HepG2 (cell line): ENCODE data around the gene CLEC2D. TPM values are rescaled to one million over a fixed set of nuclear protein-coding genes. Genes with fewer than 3 reads are reported as not detected.

Experiments used
- ADNP ChIP-seq: sonication (generic); formaldehyde crosslinking; IDR thresholded peaks from 2 replicates; pipeline ENCODE4 v1.4.0; 2020; ENCODE audit warnings: missing genetic modification reagents
- CREM ChIP-seq, 2 experiments: sonication (generic) in 1 of 2; formaldehyde crosslinking in 1 of 2; IDR thresholded peaks; 2 replicates each; pipeline versions ENCODE4 v1.4.0 to v1.6.1; 2016 to 2020; ENCODE audit warnings: antibody characterized with exemption in 1 of 2, mild to moderate bottlenecking in 1 of 2, missing genetic modification reagents in 1 of 2
- NAIF1 ChIP-seq: sonication (generic); formaldehyde crosslinking; IDR thresholded peaks from 2 replicates; pipeline ENCODE4 v1.5.0; 2020; ENCODE audit warnings: mild to moderate bottlenecking, missing genetic modification reagents, borderline replicate concordance
- NCOR1 ChIP-seq: fragments of 200-600 bp; sonication (generic); IDR thresholded peaks from 2 replicates; pipeline ENCODE4 v1.7.0; 2017; ENCODE audit warnings: antibody characterized with exemption, low read length, borderline replicate concordance
- PHF20 ChIP-seq: sonication (generic); formaldehyde crosslinking; IDR thresholded peaks from 2 replicates; pipeline ENCODE4 v1.5.0; 2020; ENCODE audit warnings: mild to moderate bottlenecking, missing genetic modification reagents
- SATB2 ChIP-seq: sonication (generic); formaldehyde crosslinking; IDR thresholded peaks from 2 replicates; pipeline ENCODE4 v1.5.0; 2020; ENCODE audit warnings: missing genetic modification reagents
- XBP1 ChIP-seq: sonication (generic); formaldehyde crosslinking; IDR thresholded peaks from 2 replicates; pipeline ENCODE4 v1.5.0; 2020; ENCODE audit warnings: missing genetic modification reagents
- ZMYM4 ChIP-seq: sonication (generic); formaldehyde crosslinking; IDR thresholded peaks from 2 replicates; pipeline ENCODE4 v1.8.1; 2023; ENCODE audit warnings: mild to moderate bottlenecking, missing genetic modification reagents
- ZNF264 ChIP-seq: sonication (generic); formaldehyde crosslinking; IDR thresholded peaks from 2 replicates; pipeline ENCODE4 v1.4.0; 2020; ENCODE audit warnings: missing genetic modification reagents
- ZNF3 ChIP-seq: IDR thresholded peaks from 2 replicates; pipeline ENCODE4 v1.7.0; 2017; ENCODE audit warnings: inconsistent platforms
- ZNF552 ChIP-seq: sonication (generic); formaldehyde crosslinking; IDR thresholded peaks from 2 replicates; pipeline ENCODE4 v1.9.0; 2022; ENCODE audit warnings: missing genetic modification reagents, mild to moderate bottlenecking, borderline replicate concordance
- ZNF605 ChIP-seq: sonication (generic); formaldehyde crosslinking; IDR thresholded peaks from 2 replicates; pipeline ENCODE4 v1.8.0; 2022; ENCODE audit warnings: mild to moderate bottlenecking, missing genetic modification reagents
- ZNF672 ChIP-seq: sonication (generic); formaldehyde crosslinking; IDR thresholded peaks from 2 replicates; pipeline ENCODE4 v1.8.1; 2022; ENCODE audit warnings: missing genetic modification reagents
- ZNF749 ChIP-seq: sonication (generic); formaldehyde crosslinking; IDR thresholded peaks from 2 replicates; pipeline ENCODE4 v1.8.0; 2022; ENCODE audit warnings: mild to moderate bottlenecking, missing genetic modification reagents, moderate library complexity, borderline replicate concordance
- ZNF878 ChIP-seq: sonication (generic); formaldehyde crosslinking; IDR thresholded peaks from 2 replicates; pipeline ENCODE4 v1.8.1; 2023; ENCODE audit warnings: mild to moderate bottlenecking, missing genetic modification reagents, moderate library complexity
- polyA plus RNA-seq, 8 experiments: library from polyadenylated mRNA; depleted of rRNA in 3 of 8; stranded (reverse) in 7 of 8; unstranded in 1 of 8; fragments of >200 nt; fragmentation: Illumina TruSeq in 4 of 8; extraction: Trizol in 4 of 8; gene quantifications; 2 replicates each; pipeline versions ENCODE4 v1.2.1 to v1.2.3, GENCODE V29; 2011 to 2016; ENCODE audit warnings: low read depth in 4 of 8, missing spikeins in 1 of 8, mixed read lengths in 1 of 8; ENCODE audit not compliant: insufficient read depth in 1 of 8
- total RNA-seq, 5 experiments: library from RNA; depleted of rRNA; stranded (reverse); fragments of >200 nt; fragmentation: Illumina TruSeq; extraction: Trizol; gene quantifications; 2 replicates each; pipeline ENCODE4 v1.2.3, GENCODE V29; 2016; ENCODE audit warnings: low read depth in 1 of 5
- TF ChIP-seq, protein P1 (sequence below): sonication (generic); formaldehyde crosslinking; IDR thresholded peaks from 2 replicates; pipeline ENCODE4 v1.4.0; 2020; ENCODE audit warnings: missing genetic modification reagents
- TF ChIP-seq, protein P2 (sequence below): sonication (generic); formaldehyde crosslinking; IDR thresholded peaks from 2 replicates; pipeline ENCODE4 v1.8.0; 2022; ENCODE audit warnings: missing genetic modification reagents, low read depth, mild to moderate bottlenecking, borderline replicate concordance
- TF ChIP-seq, protein P3 (sequence below): IDR thresholded peaks from 2 replicates; pipeline ENCODE4 v1.6.1; 2016; ENCODE audit warnings: low read depth
- TF ChIP-seq, protein P4 (sequence below): sonication (generic); formaldehyde crosslinking; IDR thresholded peaks from 2 replicates; pipeline ENCODE4 v1.8.1; 2023; ENCODE audit warnings: mild to moderate bottlenecking, missing genetic modification reagents
- TF ChIP-seq, protein P5 (sequence below): conservative IDR thresholded peaks from 2 replicates; pipeline ENCODE4 v1.6.1; 2018; ENCODE audit warnings: missing genetic modification reagents
- TF ChIP-seq, protein P6 (sequence below): sonication (generic); formaldehyde crosslinking; IDR thresholded peaks from 2 replicates; pipeline ENCODE4 v1.5.0; 2020; ENCODE audit warnings: mild to moderate bottlenecking, missing genetic modification reagents, moderate library complexity

Gene CLEC2D
- total and polyA plus RNA-seq, 2 of the 13 experiments (the other 11 are each of a cell fraction or from before 2014, with no cell fraction given), result 2.5 to 8.6 TPM

DNA sequence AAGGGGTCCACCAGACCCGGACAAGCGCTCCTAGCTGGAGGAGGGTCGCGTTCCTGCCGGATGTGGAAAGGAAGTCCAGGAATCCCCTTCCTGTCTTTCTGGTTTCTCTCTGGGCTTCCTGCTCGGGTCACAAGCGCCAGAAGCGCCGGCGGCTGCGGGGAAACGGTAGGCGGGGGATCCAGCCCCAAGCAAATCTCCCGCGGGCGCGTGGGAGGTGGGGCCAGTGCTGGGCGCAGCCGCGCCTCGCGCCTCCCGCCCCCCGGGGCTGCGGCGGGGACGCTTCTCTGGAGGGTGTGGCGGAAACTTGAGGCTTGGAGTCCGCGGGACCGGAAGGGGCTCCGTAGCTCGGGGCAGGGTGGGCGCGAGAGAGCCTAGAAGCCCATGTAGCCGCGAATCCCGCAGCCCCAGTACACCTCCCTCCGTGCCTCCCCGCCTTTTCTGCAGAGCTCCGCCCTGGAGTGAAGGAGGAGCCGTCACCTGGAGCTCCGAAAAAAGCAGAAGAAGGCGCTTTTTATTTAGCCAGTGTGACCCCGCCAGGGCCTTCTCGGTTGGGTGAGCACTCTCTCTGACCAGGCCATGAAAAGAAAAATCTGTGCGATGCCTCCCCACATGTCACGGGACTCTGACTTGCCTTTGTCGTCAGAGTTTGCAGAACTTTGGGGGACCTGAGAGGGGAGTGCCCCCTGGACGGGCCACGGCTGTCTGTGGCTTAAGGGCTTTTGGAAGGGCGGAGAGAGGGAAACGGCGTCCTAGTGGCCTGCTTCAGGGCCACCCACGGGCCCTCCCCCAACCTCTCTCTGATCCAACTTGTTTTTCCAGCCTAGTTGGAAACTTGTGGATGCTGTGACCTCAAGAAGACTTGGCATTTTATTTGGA lies 21.4 kb upstream of the CLEC2D start (continued):
- TF ChIP-seq, protein P1, sequence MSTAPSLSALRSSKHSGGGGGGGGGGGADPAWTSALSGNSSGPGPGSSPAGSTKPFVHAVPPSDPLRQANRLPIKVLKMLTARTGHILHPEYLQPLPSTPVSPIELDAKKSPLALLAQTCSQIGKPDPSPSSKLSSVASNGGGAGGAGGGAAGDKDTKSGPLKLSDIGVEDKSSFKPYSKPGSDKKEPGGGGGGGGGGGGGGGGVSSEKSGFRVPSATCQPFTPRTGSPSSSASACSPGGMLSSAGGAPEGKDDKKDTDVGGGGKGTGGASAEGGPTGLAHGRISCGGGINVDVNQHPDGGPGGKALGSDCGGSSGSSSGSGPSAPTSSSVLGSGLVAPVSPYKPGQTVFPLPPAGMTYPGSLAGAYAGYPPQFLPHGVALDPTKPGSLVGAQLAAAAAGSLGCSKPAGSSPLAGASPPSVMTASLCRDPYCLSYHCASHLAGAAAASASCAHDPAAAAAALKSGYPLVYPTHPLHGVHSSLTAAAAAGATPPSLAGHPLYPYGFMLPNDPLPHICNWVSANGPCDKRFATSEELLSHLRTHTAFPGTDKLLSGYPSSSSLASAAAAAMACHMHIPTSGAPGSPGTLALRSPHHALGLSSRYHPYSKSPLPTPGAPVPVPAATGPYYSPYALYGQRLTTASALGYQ, result no peak
- TF ChIP-seq ZNF749 (peak; percentile 93; the same call in 1 of the 2 replicates), ZNF878 (CRISPR knock-in tag) (peak; percentile 94), ADNP (CRISPR knock-in tag) (no peak), CREM (IDR thresholded peaks at IDR 0.05) (no peak), CREM (CRISPR knock-in tag; IDR thresholded peaks at IDR 0.05) (no peak), ZNF264 (CRISPR knock-in tag) (0 out of 2 replicates have a peak, but pooled peaks have one; percentile 13), XBP1 (CRISPR knock-in tag) (no peak), NAIF1 (CRISPR knock-in tag) (no peak), SATB2 (no peak), PHF20 (CRISPR knock-in tag) (peak; percentile 76; the same call in 1 of the 2 replicates), ZNF605 (CRISPR knock-in tag) (peak; percentile 58; the same call in 1 of the 2 replicates), NCOR1 (no peak), ZNF3 (CRISPR knock-in tag) (peak; percentile 40; the same call in 1 of the 2 replicates), ZNF672 (CRISPR knock-in tag) (no peak), ZNF552 (CRISPR knock-in tag) (no peak), ZMYM4 (CRISPR knock-in tag) (peak; percentile 78)
- TF ChIP-seq, protein P2, sequence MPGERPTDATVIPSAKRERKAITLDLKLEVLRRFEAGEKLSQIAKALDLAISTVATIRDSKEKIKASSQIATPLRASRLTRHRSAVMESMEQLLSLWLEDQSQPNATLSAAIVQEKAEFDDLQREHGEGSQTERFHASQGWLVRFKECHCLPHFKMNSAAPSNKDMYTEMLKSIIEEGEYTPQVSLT, result no peak
- TF ChIP-seq, protein P3, sequence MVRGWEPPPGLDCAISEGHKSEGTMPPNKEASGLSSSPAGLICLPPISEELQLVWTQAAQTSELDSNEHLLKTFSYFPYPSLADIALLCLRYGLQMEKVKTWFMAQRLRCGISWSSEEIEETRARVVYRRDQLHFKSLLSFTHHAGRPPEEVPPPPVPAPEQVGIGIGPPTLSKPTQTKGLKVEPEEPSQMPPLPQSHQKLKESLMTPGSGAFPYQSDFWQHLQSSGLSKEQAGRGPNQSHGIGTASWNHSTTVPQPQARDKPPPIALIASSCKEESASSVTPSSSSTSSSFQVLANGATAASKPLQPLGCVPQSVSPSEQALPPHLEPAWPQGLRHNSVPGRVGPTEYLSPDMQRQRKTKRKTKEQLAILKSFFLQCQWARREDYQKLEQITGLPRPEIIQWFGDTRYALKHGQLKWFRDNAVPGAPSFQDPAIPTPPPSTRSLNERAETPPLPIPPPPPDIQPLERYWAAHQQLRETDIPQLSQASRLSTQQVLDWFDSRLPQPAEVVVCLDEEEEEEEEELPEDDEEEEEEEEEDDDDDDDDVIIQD (CRISPR knock-in tag), result 0 out of 2 replicates have a peak, but pooled peaks have one; percentile 49
- TF ChIP-seq, protein P4, sequence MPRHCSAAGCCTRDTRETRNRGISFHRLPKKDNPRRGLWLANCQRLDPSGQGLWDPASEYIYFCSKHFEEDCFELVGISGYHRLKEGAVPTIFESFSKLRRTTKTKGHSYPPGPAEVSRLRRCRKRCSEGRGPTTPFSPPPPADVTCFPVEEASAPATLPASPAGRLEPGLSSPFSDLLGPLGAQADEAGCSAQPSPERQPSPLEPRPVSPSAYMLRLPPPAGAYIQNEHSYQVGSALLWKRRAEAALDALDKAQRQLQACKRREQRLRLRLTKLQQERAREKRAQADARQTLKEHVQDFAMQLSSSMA, result peak; percentile 96
- TF ChIP-seq, protein P5, sequence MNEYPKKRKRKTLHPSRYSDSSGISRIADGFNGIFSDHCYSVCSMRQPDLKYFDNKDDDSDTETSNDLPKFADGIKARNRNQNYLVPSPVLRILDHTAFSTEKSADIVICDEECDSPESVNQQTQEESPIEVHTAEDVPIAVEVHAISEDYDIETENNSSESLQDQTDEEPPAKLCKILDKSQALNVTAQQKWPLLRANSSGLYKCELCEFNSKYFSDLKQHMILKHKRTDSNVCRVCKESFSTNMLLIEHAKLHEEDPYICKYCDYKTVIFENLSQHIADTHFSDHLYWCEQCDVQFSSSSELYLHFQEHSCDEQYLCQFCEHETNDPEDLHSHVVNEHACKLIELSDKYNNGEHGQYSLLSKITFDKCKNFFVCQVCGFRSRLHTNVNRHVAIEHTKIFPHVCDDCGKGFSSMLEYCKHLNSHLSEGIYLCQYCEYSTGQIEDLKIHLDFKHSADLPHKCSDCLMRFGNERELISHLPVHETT (CRISPR knock-in tag), result peak; percentile 59; the same call in 1 of the 2 replicates
- TF ChIP-seq, protein P6, sequence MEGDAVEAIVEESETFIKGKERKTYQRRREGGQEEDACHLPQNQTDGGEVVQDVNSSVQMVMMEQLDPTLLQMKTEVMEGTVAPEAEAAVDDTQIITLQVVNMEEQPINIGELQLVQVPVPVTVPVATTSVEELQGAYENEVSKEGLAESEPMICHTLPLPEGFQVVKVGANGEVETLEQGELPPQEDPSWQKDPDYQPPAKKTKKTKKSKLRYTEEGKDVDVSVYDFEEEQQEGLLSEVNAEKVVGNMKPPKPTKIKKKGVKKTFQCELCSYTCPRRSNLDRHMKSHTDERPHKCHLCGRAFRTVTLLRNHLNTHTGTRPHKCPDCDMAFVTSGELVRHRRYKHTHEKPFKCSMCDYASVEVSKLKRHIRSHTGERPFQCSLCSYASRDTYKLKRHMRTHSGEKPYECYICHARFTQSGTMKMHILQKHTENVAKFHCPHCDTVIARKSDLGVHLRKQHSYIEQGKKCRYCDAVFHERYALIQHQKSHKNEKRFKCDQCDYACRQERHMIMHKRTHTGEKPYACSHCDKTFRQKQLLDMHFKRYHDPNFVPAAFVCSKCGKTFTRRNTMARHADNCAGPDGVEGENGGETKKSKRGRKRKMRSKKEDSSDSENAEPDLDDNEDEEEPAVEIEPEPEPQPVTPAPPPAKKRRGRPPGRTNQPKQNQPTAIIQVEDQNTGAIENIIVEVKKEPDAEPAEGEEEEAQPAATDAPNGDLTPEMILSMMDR (CRISPR knock-in tag), result peak; percentile 15; the same call in 1 of the 2 replicates
